GM23338 (cell line): ENCODE data around the gene RMI2. TPM values are rescaled to one million over a fixed set of nuclear protein-coding genes. Genes with fewer than 3 reads are reported as not detected.
A peak's percentile ranks its signal among the peaks of the same experiment; 100 is the strongest.
"Not testable (repeated sequence)": the region's sequence is repeated elsewhere in the genome, so short reads cannot be mapped to it uniquely, and the experiment has no call there.

ENCODE experiments used
- ATAC-seq: fragments of 200-7000 bp; cut with Tn5 transposase; 3 replicates; pipeline ENCODE4 v1.9.1; 2020
- DNase-seq: peaks from one replicate; pipeline ENCODE4 v3.0.0-alpha.2; 2015; ENCODE audit warnings: low spot score
- H2AFZ ChIP-seq: fragments of 200-600 bp; sonication (generic); 2 replicates; pipeline ENCODE4 v1.8.0; 2016; ENCODE audit warnings: antibody characterized with exemption, mild to moderate bottlenecking, moderate library complexity
- H3F3A ChIP-seq: fragments of 200-600 bp; sonication (generic); replicated peaks from 2 replicates; pipeline ENCODE4 v1.8.0; 2017; ENCODE audit warnings: antibody characterized with exemption, mixed run types, low read depth
- H3K27ac ChIP-seq: fragments of 200-600 bp; sonication (generic); 2 replicates; pipeline ENCODE4 v1.6.1; 2016; ENCODE audit warnings: low read depth
- H3K27me3 ChIP-seq: fragments of 200-600 bp; sonication (generic); 2 replicates; pipeline ENCODE4 v1.8.0; 2016; ENCODE audit warnings: mild to moderate bottlenecking, mixed run types, moderate library complexity; ENCODE audit not compliant: insufficient read depth
- H3K36me3 ChIP-seq: fragments of 200-600 bp; sonication (generic); 2 replicates; pipeline ENCODE4 v1.8.0; 2016; ENCODE audit warnings: mild to moderate bottlenecking; ENCODE audit not compliant: insufficient read depth
- H3K4me1 ChIP-seq: fragments of 200-600 bp; sonication (generic); 2 replicates; pipeline ENCODE4 v1.8.0; 2016; ENCODE audit warnings: mild to moderate bottlenecking, moderate library complexity; ENCODE audit not compliant: insufficient read depth
- H3K4me2 ChIP-seq: fragments of 200-600 bp; sonication (generic); 2 replicates; pipeline ENCODE4 v1.7.1; 2017; ENCODE audit warnings: mixed run types
- H3K4me3 ChIP-seq: fragments of 200-600 bp; sonication (generic); 2 replicates; pipeline ENCODE4 v1.6.1; 2016; ENCODE audit warnings: mixed run types
- H3K79me2 ChIP-seq: fragments of 200-600 bp; sonication (generic); replicated peaks from 2 replicates; pipeline ENCODE4 v1.8.0; 2017; ENCODE audit warnings: mild to moderate bottlenecking; ENCODE audit not compliant: insufficient read depth
- H3K9me2 ChIP-seq: fragments of 200-600 bp; sonication (generic); 2 replicates; pipeline ENCODE4 v1.8.0; 2017; ENCODE audit not compliant: insufficient read depth
- H4K20me1 ChIP-seq: fragments of 200-600 bp; sonication (generic); replicated peaks from 2 replicates; pipeline ENCODE4 v1.8.0; 2017; ENCODE audit warnings: mild to moderate bottlenecking; ENCODE audit not compliant: insufficient read depth
- H3K27ac Mint-ChIP-seq: 2 replicates; pipeline ENCODE4 v1.8.0; 2020; ENCODE audit warnings: inconsistent platforms, mild to moderate bottlenecking, moderate library complexity, mixed read lengths
- H3K27me3 Mint-ChIP-seq: 3 replicates; pipeline ENCODE4 v1.8.0; 2022; ENCODE audit warnings: low read depth, mild to moderate bottlenecking, moderate library complexity, mixed read lengths, inconsistent platforms; ENCODE audit not compliant: insufficient read depth, poor library complexity
- H3K36me3 Mint-ChIP-seq: 3 replicates; pipeline ENCODE4 v1.8.0; 2021; ENCODE audit warnings: low read depth, mild to moderate bottlenecking, inconsistent platforms, moderate library complexity, mixed read lengths
- H3K4me1 Mint-ChIP-seq: 3 replicates; pipeline ENCODE4 v1.8.0; 2020; ENCODE audit warnings: mild to moderate bottlenecking, inconsistent platforms, mixed read lengths
- H3K4me3 Mint-ChIP-seq: 3 replicates; pipeline ENCODE4 v1.8.0; 2021; ENCODE audit warnings: moderate library complexity, mild to moderate bottlenecking, inconsistent platforms, mixed read lengths
- H3K9me3 Mint-ChIP-seq: 3 replicates; pipeline ENCODE4 v1.8.0; 2020; ENCODE audit warnings: moderate library complexity, mild to moderate bottlenecking, inconsistent platforms, mixed read lengths
- CREB1 ChIP-seq: fragments of 250-450 bp; sonication (Bioruptor Pico); IDR thresholded peaks from 2 replicates; pipeline ENCODE4 v1.5.0; 2020; ENCODE audit warnings: low read depth, mild to moderate bottlenecking, moderate library complexity
- EZH2 ChIP-seq: fragments of 200-600 bp; sonication (generic); IDR thresholded peaks from one replicate; pipeline ENCODE4 v1.8.0; 2017; ENCODE audit warnings: antibody characterized with exemption, mild to moderate bottlenecking, low read depth; ENCODE audit not compliant: unreplicated experiment
- EZH2phosphoT487 ChIP-seq: fragments of 200-600 bp; sonication (generic); IDR thresholded peaks from one replicate; pipeline ENCODE4 v1.8.1; 2018; ENCODE audit warnings: antibody characterized with exemption; ENCODE audit not compliant: unreplicated experiment
- JUNB ChIP-seq: IDR thresholded peaks from one replicate; pipeline ENCODE4 v1.6.1; 2016; ENCODE audit warnings: antibody characterized with exemption; ENCODE audit not compliant: unreplicated experiment
- NANOG ChIP-seq: IDR thresholded peaks from 2 replicates; pipeline ENCODE4 v1.6.1; 2016; ENCODE audit warnings: antibody characterized with exemption, borderline replicate concordance
- POLR2AphosphoS5 ChIP-seq: IDR thresholded peaks from 2 replicates; pipeline ENCODE4 v1.6.1; 2016; ENCODE audit warnings: antibody characterized with exemption, low read depth
- REST ChIP-seq: IDR thresholded peaks from one replicate; pipeline ENCODE4 v1.6.1; 2018; ENCODE audit warnings: antibody characterized with exemption; ENCODE audit not compliant: unreplicated experiment
- STAT1 ChIP-seq: IDR thresholded peaks from one replicate; pipeline ENCODE4 v1.6.1; 2016; ENCODE audit warnings: antibody characterized with exemption; ENCODE audit not compliant: unreplicated experiment
- ZNF114 ChIP-seq: fragments of 250-450 bp; sonication (Bioruptor Pico); IDR thresholded peaks from 2 replicates; pipeline ENCODE4 v1.5.0; 2020; ENCODE audit warnings: mild to moderate bottlenecking, moderate library complexity
- ZNF331 ChIP-seq: fragments of 250-450 bp; sonication (Bioruptor Pico); IDR thresholded peaks from 2 replicates; pipeline ENCODE4 v1.5.0; 2020; ENCODE audit warnings: low read depth, mild to moderate bottlenecking, moderate library complexity
- polyA plus RNA-seq: library from polyadenylated mRNA; unstranded; fragments of >200 nt; fragmentation: Nextera tagmentation; extraction: Ambion mirVana; gene quantifications from 2 replicates; pipeline ENCODE4 v1.2.1, GENCODE V29; 2016
- total RNA-seq: library from RNA; depleted of rRNA; stranded (reverse); fragments of >200 nt; shearing (Covaris generic); gene quantifications from 2 replicates; pipeline ENCODE4 v1.2.3, GENCODE V29; 2014
- TF ChIP-seq, protein P1 (sequence below): IDR thresholded peaks from 2 replicates; pipeline ENCODE4 v1.6.1; 2016; ENCODE audit warnings: antibody characterized with exemption

RMI2 gene
- total and polyA plus RNA-seq, 2 experiments from 2014 or later, result 98.2 to 108 TPM

- no peaks in the 10 kb centered on the region for H3K9me2 ChIP-seq
- no peak overlapping the region for H3K4me3 ChIP-seq
- H3K4me3 Mint-ChIP-seq, result no peak overlapping the region
- no peak overlapping the region for H3K27ac ChIP-seq
- H4K20me1 ChIP-seq, result no peaks in the 10 kb centered on the region
- H3K4me2 ChIP-seq, result peak overlapping the region; percentile 48
- H2AFZ ChIP-seq, result peak overlapping the region; percentile 96
- DNase-seq (peak; percentile 70), ATAC-seq (peak; percentile 91)
- no peak for TF ChIP-seq NANOG
- peaks cover 14% of the 10 kb centered on the region for H3K4me1 Mint-ChIP-seq
- no peaks in the 10 kb centered on the region for H3K36me3 Mint-ChIP-seq
- H3K79me2 ChIP-seq, result no peaks in the 10 kb centered on the region
- no peaks in the 10 kb centered on the region for H3K27me3 ChIP-seq
- no peaks in the 10 kb centered on the region for H3K36me3 ChIP-seq
- no peak overlapping the region for H3K27ac Mint-ChIP-seq
- H3K27me3 Mint-ChIP-seq, result no peaks in the 10 kb centered on the region
- H3F3A ChIP-seq, result peaks cover 7% of the 10 kb centered on the region; the same call in 1 of the 2 replicates
- H3K4me1 ChIP-seq, result peaks cover 17% of the 10 kb centered on the region
- H3K9me3 Mint-ChIP-seq, result no peaks in the 10 kb centered on the region
These were observed 47.6 kb upstream of the RMI2 start for GRCh38 chr16:11297492-11298142.

- H2AFZ ChIP-seq, result peak overlapping the region; percentile 96
- Mint-ChIP-seq H3K27ac (no peak overlapping the region), H3K9me3 (no peaks in the 10 kb centered on the region), H3K27me3 (no peaks in the 10 kb centered on the region), H3K4me3 (no peak overlapping the region; the same call in 2 of the 3 replicates), H3K4me1 (peaks cover 14% of the 10 kb centered on the region), H3K36me3 (no peaks in the 10 kb centered on the region)
- H3K79me2 ChIP-seq, result no peaks in the 10 kb centered on the region
- H3K4me3 ChIP-seq, result no peak overlapping the region
- H4K20me1 ChIP-seq, result no peaks in the 10 kb centered on the region
- H3K36me3 ChIP-seq, result no peaks in the 10 kb centered on the region
- H3F3A ChIP-seq, result peaks cover 7% of the 10 kb centered on the region; the same call in 1 of the 2 replicates
- H3K4me1 ChIP-seq, result peaks cover 22% of the 10 kb centered on the region
- H3K9me2 ChIP-seq, result no peaks in the 10 kb centered on the region
- H3K4me2 ChIP-seq, result peak overlapping the region; percentile 48; the same call in 1 of the 2 replicates
- no peak overlapping the region for H3K27ac ChIP-seq
- TF ChIP-seq, protein P1, sequence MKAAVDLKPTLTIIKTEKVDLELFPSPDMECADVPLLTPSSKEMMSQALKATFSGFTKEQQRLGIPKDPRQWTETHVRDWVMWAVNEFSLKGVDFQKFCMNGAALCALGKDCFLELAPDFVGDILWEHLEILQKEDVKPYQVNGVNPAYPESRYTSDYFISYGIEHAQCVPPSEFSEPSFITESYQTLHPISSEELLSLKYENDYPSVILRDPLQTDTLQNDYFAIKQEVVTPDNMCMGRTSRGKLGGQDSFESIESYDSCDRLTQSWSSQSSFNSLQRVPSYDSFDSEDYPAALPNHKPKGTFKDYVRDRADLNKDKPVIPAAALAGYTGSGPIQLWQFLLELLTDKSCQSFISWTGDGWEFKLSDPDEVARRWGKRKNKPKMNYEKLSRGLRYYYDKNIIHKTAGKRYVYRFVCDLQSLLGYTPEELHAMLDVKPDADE, result no peak
- no peak for TF ChIP-seq EZH2
- TF ChIP-seq ZNF114 (CRISPR knock-in tag), result no peak
- no peak for TF ChIP-seq NANOG
- no peak for TF ChIP-seq CREB1 (CRISPR knock-in tag)
- no peak for TF ChIP-seq JUNB
- no peak for TF ChIP-seq ZNF331
- no peak for TF ChIP-seq REST
- no peak for TF ChIP-seq STAT1
- no peak for TF ChIP-seq EZH2phosphoT487
- TF ChIP-seq POLR2AphosphoS5, result no peak
- no peaks in the 10 kb centered on the region for H3K27me3 ChIP-seq
- ATAC-seq (no peak), DNase-seq (no peak)
These were observed 46.9 kb upstream of the RMI2 start for GRCh38 chr16:11298143-11298900.

GRCh38 chr16:11298950-11299547 is 46.2 kb upstream of the RMI2 start:
- H2AFZ ChIP-seq, result peak overlapping the region; percentile 32; the same call in 1 of the 2 replicates
- H3K27ac Mint-ChIP-seq, H3K36me3 Mint-ChIP-seq: not testable (repeated sequence)

More at GRCh38 chr16:11298950-11299547, 46.2 kb upstream of the RMI2 start:
- DNase-seq, H3K4me3 ChIP-seq, H3K27me3 ChIP-seq, H4K20me1 ChIP-seq, H3K9me2 ChIP-seq, H3K79me2 ChIP-seq, H3K9me3 Mint-ChIP-seq, H3K27ac ChIP-seq, ATAC-seq, H3K4me2 ChIP-seq, H3K36me3 ChIP-seq, H3K4me3 Mint-ChIP-seq, H3K27me3 Mint-ChIP-seq, H3F3A ChIP-seq: not testable (repeated sequence)
- H3K4me1 Mint-ChIP-seq, result peaks cover 14% of the 10 kb centered on the region
- peaks cover 25% of the 10 kb centered on the region for H3K4me1 ChIP-seq
